Neuronal stem cell (in vitro differentiated cells): Measurements from ENCODE around the gene HS3ST5.

Source experiments
- DNase-seq: peaks from one replicate; pipeline ENCODE4 v3.0.0-alpha.2; 2013; ENCODE audit warnings: low spot score
- H2AFZ ChIP-seq: one replicate; pipeline ENCODE4 v1.6.1; 2013; ENCODE audit warnings: mild to moderate bottlenecking, low read length, inconsistent platforms
- H2AK5ac ChIP-seq: 2 replicates; pipeline ENCODE4 v1.6.1; 2013; ENCODE audit warnings: low read depth, mild to moderate bottlenecking, inconsistent platforms, low read length, moderate library complexity, mixed read lengths
- H2BK120ac ChIP-seq: 2 replicates; pipeline ENCODE4 v1.6.1; 2013; ENCODE audit warnings: low read depth, mild to moderate bottlenecking, inconsistent platforms, low read length, moderate library complexity, mixed read lengths
- H2BK12ac ChIP-seq: one replicate; pipeline ENCODE4 v1.6.1; 2013; ENCODE audit warnings: low read length, inconsistent platforms
- H2BK15ac ChIP-seq: 2 replicates; pipeline ENCODE4 v1.6.1; 2013; ENCODE audit warnings: mild to moderate bottlenecking, low read length, inconsistent platforms, mixed read lengths
- H2BK5ac ChIP-seq: one replicate; pipeline ENCODE4 v1.6.1; 2013; ENCODE audit warnings: inconsistent platforms, mild to moderate bottlenecking, low read length, moderate library complexity
- H3K14ac ChIP-seq: one replicate; pipeline ENCODE4 v1.6.1; 2013; ENCODE audit warnings: low read length, inconsistent platforms
- H3K18ac ChIP-seq: 2 replicates; pipeline ENCODE4 v1.6.1; 2013; ENCODE audit warnings: low read length, inconsistent platforms
- H3K23ac ChIP-seq: 2 replicates; pipeline ENCODE4 v1.6.1; 2013; ENCODE audit warnings: low read depth, mild to moderate bottlenecking, mixed read lengths, low read length, inconsistent platforms; ENCODE audit not compliant: poor library complexity
- H3K27ac ChIP-seq: replicated peaks from 3 replicates; pipeline ENCODE4 v1.5.1; 2013; ENCODE audit warnings: low read length, inconsistent platforms
- H3K27me3 ChIP-seq, 3 experiments: 2 replicates each; pipeline ENCODE4 v1.6.1; 2013; ENCODE audit warnings: low read length in 3 of 3, mild to moderate bottlenecking in 2 of 3, inconsistent platforms in 1 of 3, low read depth in 1 of 3, mixed read lengths in 1 of 3, moderate library complexity in 1 of 3; ENCODE audit not compliant: control insufficient read depth in 3 of 3, insufficient read depth in 3 of 3
- H3K36me3 ChIP-seq, 2 donors: replicated peaks in 1 of 2; 2 replicates each; pipeline ENCODE4 v1.6.1; 2013; ENCODE audit warnings: low read length in 2 of 2; ENCODE audit not compliant: control insufficient read depth in 2 of 2, insufficient read depth in 2 of 2
- H3K4ac ChIP-seq: 2 replicates; pipeline ENCODE4 v1.6.1; 2013; ENCODE audit warnings: inconsistent platforms, mild to moderate bottlenecking, low read length, moderate library complexity
- H3K4me1 ChIP-seq, 2 donors: 1 replicate in 1 of 2; 2 replicates in 1 of 2; pipeline ENCODE4 v1.6.1; 2013; ENCODE audit warnings: low read length in 2 of 2, low read depth in 1 of 2; ENCODE audit not compliant: control insufficient read depth in 2 of 2, insufficient read depth in 1 of 2
- H3K4me2 ChIP-seq: one replicate; pipeline ENCODE4 v1.6.1; 2013; ENCODE audit warnings: mild to moderate bottlenecking, low read length, inconsistent platforms; ENCODE audit not compliant: insufficient read depth, poor library complexity, severe bottlenecking
- H3K4me3 ChIP-seq, 2 donors: 2 replicates each; pipeline ENCODE4 v1.5.1; 2013; ENCODE audit warnings: low read length in 2 of 2, mild to moderate bottlenecking in 2 of 2, inconsistent platforms in 1 of 2, moderate library complexity in 1 of 2
- H3K79me1 ChIP-seq: one replicate; pipeline ENCODE4 v1.6.1; 2013; ENCODE audit warnings: low read depth, mild to moderate bottlenecking, inconsistent platforms, low read length, moderate library complexity
- H3K9ac ChIP-seq: one replicate; pipeline ENCODE4 v1.6.1; 2013; ENCODE audit warnings: mild to moderate bottlenecking, low read depth, low read length, inconsistent platforms; ENCODE audit not compliant: poor library complexity
- H3K9me3 ChIP-seq, 2 donors: replicated peaks in 1 of 2; 2 replicates each; pipeline versions ENCODE3 to v1.6.1; 2013; ENCODE audit warnings: low read length in 2 of 2, mild to moderate bottlenecking in 2 of 2, inconsistent platforms in 1 of 2, low read depth in 1 of 2, mixed read lengths in 1 of 2, moderate library complexity in 1 of 2; ENCODE audit not compliant: control insufficient read depth in 2 of 2, insufficient read depth in 1 of 2
- H4K8ac ChIP-seq: one replicate; pipeline ENCODE4 v1.6.1; 2013; ENCODE audit warnings: low read depth, mild to moderate bottlenecking, inconsistent platforms, low read length, moderate library complexity
- H4K91ac ChIP-seq: one replicate; pipeline ENCODE4 v1.6.1; 2013; ENCODE audit warnings: low read length, low read depth, mild to moderate bottlenecking, inconsistent platforms; ENCODE audit not compliant: poor library complexity
- WGBS, 2 donors: extraction: QIAGEN DNeasy Blood & Tissue Kit; methylation state at CpG; one replicate each; pipeline ENCODE4 v1.1.7; 2013; ENCODE audit warnings: missing lambda C conversion rate in 2 of 2, mixed read lengths in 1 of 2; ENCODE audit not compliant: insufficient read length in 2 of 2, insufficient replicate concordance in 1 of 2; ENCODE audit errors: extremely low coverage in 2 of 2; 5-methylcytosine and 5-hydroxymethylcytosine counted together

HS3ST5 gene

GRCh38 chr6:114344971-114345275 is 2.1 kb upstream of the HS3ST5 start:
- no CpG with 5 or more reads among the region's 1 CpG for WGBS, 2 donors
- no peak overlapping the region for H3K27ac ChIP-seq
- H3K4me3 ChIP-seq = no peak overlapping the region
- H3K79me1 ChIP-seq = no peaks in the 10 kb centered on the region
- peaks cover 0 to 6% (median 0%) of the 10 kb centered on the region in 3 experiments for H3K27me3 ChIP-seq
- H3K4me1 ChIP-seq = peaks cover 6 to 18% of the 10 kb centered on the region in 2 donors
- no peak overlapping the region for H3K23ac ChIP-seq
- no peak overlapping the region for H3K14ac ChIP-seq
- no peak overlapping the region for H3K4ac ChIP-seq
- H4K8ac ChIP-seq = no peak overlapping the region
- H3K18ac ChIP-seq = no peak overlapping the region
- H4K91ac ChIP-seq = no peak overlapping the region
- no peaks in the 10 kb centered on the region for H3K9me3 ChIP-seq
- H2AFZ ChIP-seq = no peak overlapping the region
- no peak overlapping the region for H2BK15ac ChIP-seq
- H2BK5ac ChIP-seq = no peak overlapping the region
- no peak overlapping the region for H2BK12ac ChIP-seq
- no peak overlapping the region for H2AK5ac ChIP-seq
- H3K9ac ChIP-seq = no peak overlapping the region
- no peak overlapping the region for H2BK120ac ChIP-seq
- no peak overlapping the region for H3K4me2 ChIP-seq
- DNase-seq = no peak
- H3K36me3 ChIP-seq = no peaks in the 10 kb centered on the region

- Histone ChIP-seq H3K23ac (no peak overlapping the region), H4K8ac (no peak overlapping the region), H3K9me3 (no peaks in the 10 kb centered on the region), H3K27me3 (peaks cover 0 to 6% (median 0%) of the 10 kb centered on the region in 3 experiments), H3K4ac (no peak overlapping the region), H3K14ac (no peak overlapping the region), H2BK120ac (no peak overlapping the region), H3K4me1 (peaks cover 6 to 18% of the 10 kb centered on the region in 2 donors), H4K91ac (no peak overlapping the region), H2AFZ (no peak overlapping the region), H3K4me2 (no peak overlapping the region), H2AK5ac (no peak overlapping the region), H2BK12ac (no peak overlapping the region), H3K79me1 (no peaks in the 10 kb centered on the region), H3K36me3 (no peaks in the 10 kb centered on the region), H3K9ac (no peak overlapping the region), H3K18ac (no peak overlapping the region), H2BK15ac (no peak overlapping the region), H2BK5ac (no peak overlapping the region), H3K27ac (no peak overlapping the region), H3K4me3 (no peak overlapping the region)
- whole genome bisulfite sequencing, 2 donors = no CpG with 5 or more reads among the region's 3 CpGs
- no peak for DNase-seq
Measured at GRCh38 chr6:114344246-114344970, 1.6 kb upstream of the HS3ST5 start.

- Histone ChIP-seq H3K23ac (no peak overlapping the region), H2AFZ (peak overlapping the region; percentile 89), H3K4me3 (peak overlapping the region; percentile 63 to 94), H2AK5ac (no peak overlapping the region), H3K4ac (no peak overlapping the region), H2BK12ac (no peak overlapping the region), H3K4me2 (peak overlapping the region; percentile 51), H4K91ac (no peak overlapping the region), H3K27me3 (peaks cover 0 to 6% (median 0%) of the 10 kb centered on the region in 3 experiments), H2BK5ac (no peak overlapping the region), H3K27ac (peak overlapping the region; percentile 42), H3K4me1 (peaks cover 6 to 18% of the 10 kb centered on the region in 2 donors), H4K8ac (no peak overlapping the region), H3K79me1 (no peaks in the 10 kb centered on the region), H3K14ac (no peak overlapping the region), H3K9me3 (no peaks in the 10 kb centered on the region), H3K36me3 (no peaks in the 10 kb centered on the region), H3K18ac (no peak overlapping the region), H3K9ac (no peak overlapping the region), H2BK120ac (no peak overlapping the region), H2BK15ac (no peak overlapping the region)
- no peak for DNase-seq
- WGBS, 2 donors = no CpG with 5 or more reads among the region's 2 CpGs
Measured at GRCh38 chr6:114343782-114344144, 940 bp upstream of the HS3ST5 start.

GRCh38 chr6:114342086-114342825 is 567 bp downstream of the HS3ST5 start:
- Histone ChIP-seq H3K18ac (peak overlapping the region; percentile 93), H2BK12ac (no peak overlapping the region), H3K79me1 (no peaks in the 10 kb centered on the region), H3K36me3 (no peaks in the 10 kb centered on the region), H4K8ac (no peak overlapping the region), H3K4ac (no peak overlapping the region), H3K9me3 (no peaks in the 10 kb centered on the region), H2AK5ac (no peak overlapping the region), H2BK120ac (no peak overlapping the region), H2BK15ac (peak overlapping the region; percentile 58), H4K91ac (no peak overlapping the region), H2AFZ (peak overlapping the region; percentile 89), H3K14ac (peak overlapping the region; percentile 47), H3K27me3 (peaks cover 0 to 6% (median 0%) of the 10 kb centered on the region in 3 experiments), H3K4me1 (peaks cover 6 to 18% of the 10 kb centered on the region in 2 donors), H3K27ac (peak overlapping the region; percentile 32), H3K23ac (peak overlapping the region; percentile 34), H3K4me3 (peak overlapping the region; percentile 63 to 94), H3K9ac (peak overlapping the region; percentile 90), H3K4me2 (peak overlapping the region; percentile 92), H2BK5ac (peak overlapping the region; percentile 66)
- peak; percentile 40 for DNase-seq
- WGBS, 2 donors = no CpG with 5 or more reads among the region's 92 CpGs
